Fibroblast of the aortic adventitia (primary cell): ENCODE data around the gene SLC25A28. TPM values are rescaled to one million over a fixed set of nuclear protein-coding genes. Genes with fewer than 3 reads are reported as not detected.
A peak's percentile ranks its signal among the peaks of the same experiment; 100 is the strongest.

Experiments used
- DNase-seq: peaks from one replicate; pipeline ENCODE4 v3.0.0-alpha.2; 2010; ENCODE audit warnings: low read depth
- H3K4me3 ChIP-seq: 2 replicates; pipeline ENCODE4 v1.5.1; 2011; ENCODE audit warnings: low read depth, mild to moderate bottlenecking, control low read depth, low read length, moderate library complexity
- total RNA-seq: library from RNA; depleted of rRNA; stranded (reverse); fragments of >200 nt; gene quantifications from 2 replicates; pipeline ENCODE4 v1.2.3, GENCODE V29; 2012; ENCODE audit warnings: low replicate concordance
- TF ChIP-seq, protein P1 (sequence below): IDR thresholded peaks from 2 replicates; pipeline ENCODE4 v1.5.1; 2011; ENCODE audit warnings: mild to moderate bottlenecking, low read length, control low read depth, inconsistent platforms; ENCODE audit not compliant: insufficient read depth

The SLC25A28 gene, protein sequence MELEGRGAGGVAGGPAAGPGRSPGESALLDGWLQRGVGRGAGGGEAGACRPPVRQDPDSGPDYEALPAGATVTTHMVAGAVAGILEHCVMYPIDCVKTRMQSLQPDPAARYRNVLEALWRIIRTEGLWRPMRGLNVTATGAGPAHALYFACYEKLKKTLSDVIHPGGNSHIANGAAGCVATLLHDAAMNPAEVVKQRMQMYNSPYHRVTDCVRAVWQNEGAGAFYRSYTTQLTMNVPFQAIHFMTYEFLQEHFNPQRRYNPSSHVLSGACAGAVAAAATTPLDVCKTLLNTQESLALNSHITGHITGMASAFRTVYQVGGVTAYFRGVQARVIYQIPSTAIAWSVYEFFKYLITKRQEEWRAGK
- 7.0 and 20.9 TPM in 2 replicates for total RNA-seq

DNA sequence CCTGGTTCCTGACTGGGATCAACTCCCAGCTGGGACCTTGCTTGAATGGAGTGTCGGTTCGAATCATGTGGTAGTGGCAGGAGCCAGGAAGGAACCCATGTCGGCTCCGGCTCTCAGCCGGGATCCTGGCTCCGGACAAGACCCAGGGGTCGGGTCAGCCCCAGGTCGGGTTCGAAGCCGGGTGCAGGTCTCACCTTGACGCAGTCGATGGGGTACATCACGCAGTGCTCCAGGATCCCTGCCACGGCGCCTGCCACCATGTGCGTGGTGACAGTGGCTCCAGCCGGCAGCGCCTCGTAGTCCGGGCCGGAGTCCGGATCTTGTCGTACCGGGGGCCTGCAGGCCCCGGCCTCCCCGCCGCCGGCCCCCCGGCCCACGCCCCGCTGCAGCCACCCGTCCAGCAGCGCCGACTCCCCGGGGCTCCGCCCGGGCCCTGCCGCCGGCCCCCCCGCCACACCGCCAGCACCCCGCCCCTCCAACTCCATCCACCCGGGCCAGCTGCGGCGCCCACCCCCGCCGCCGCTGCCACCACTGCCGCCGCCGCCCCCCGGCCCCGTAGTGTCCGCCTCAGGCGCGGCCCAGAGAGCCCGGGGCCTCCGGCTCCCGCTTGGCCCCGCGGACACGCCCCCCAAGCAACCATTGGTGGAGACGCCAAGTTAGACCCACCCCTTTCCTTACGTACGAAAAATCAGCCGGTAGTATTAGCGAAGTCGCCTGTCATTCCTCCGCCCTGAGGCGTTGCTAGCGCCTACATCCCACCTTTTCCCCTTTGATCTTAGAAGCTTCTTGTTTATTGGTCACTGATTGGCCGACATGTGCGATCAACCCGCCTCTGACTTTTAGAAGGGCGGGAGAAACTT, at the start of gene SLC25A28:
TSS of gene SLC25A28 (minus strand) at position 589 of the 860 bp plus-strand sequence. CDS start at position 485, 104 bp downstream.
- H3K4me3 ChIP-seq, result peak within 1 kb of the TSS; percentile 96
- TF ChIP-seq, protein P1, sequence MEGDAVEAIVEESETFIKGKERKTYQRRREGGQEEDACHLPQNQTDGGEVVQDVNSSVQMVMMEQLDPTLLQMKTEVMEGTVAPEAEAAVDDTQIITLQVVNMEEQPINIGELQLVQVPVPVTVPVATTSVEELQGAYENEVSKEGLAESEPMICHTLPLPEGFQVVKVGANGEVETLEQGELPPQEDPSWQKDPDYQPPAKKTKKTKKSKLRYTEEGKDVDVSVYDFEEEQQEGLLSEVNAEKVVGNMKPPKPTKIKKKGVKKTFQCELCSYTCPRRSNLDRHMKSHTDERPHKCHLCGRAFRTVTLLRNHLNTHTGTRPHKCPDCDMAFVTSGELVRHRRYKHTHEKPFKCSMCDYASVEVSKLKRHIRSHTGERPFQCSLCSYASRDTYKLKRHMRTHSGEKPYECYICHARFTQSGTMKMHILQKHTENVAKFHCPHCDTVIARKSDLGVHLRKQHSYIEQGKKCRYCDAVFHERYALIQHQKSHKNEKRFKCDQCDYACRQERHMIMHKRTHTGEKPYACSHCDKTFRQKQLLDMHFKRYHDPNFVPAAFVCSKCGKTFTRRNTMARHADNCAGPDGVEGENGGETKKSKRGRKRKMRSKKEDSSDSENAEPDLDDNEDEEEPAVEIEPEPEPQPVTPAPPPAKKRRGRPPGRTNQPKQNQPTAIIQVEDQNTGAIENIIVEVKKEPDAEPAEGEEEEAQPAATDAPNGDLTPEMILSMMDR, result no peak
- DNase-seq, result peak; percentile 100

DNA sequence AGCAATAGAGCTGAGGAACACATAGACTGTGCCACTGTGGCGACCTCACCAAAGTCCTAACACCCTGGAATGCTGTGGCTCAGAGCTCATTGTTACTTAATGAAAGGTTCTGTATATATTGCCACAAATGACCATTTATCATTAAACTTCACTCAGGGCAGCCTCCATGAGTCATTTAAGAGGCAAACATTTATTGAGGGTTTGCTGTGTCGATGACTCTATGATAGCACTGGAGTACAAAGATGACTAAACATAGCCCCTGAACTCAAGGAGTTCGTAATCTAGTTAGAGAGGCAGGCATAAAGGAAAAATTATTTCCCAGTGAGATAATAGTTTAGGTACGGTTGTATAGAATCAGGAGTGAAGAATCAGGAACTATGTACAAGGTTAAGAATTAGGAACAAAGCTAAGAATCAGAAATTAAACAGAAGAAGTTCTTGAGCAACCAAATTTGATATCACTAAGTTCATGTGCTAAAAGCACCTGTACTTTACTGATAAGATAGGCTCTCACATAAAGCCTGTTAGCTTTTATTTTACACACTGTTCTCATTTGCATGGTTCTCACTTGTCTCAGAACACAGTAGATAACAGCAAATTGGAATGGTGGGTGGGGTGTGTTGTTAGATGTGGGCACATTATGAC, 47.0 kb upstream of the SLC25A28 start:
- TF ChIP-seq, protein P1, result no peak
- DNase-seq, result peak; percentile 71
- H3K4me3 ChIP-seq, result no peak overlapping the region

DNA sequence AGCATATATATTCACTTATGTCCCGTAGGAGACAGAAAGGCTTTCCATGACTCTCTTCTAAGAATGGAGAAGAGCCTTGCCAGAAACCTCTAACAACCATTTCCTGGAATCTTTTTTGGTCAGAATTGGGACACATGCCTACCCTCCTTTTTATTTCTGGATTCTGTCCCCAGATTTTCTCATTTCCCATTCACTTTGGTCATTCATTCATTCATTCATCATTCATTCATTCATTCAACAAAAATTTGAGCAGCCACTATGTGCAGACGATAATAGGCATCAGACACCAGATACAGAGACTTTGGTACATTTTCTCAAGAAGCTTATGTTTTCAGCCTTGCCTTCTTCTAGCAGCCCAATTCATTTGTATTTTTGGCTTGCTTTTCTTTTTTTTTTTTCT, 45.1 kb upstream of the SLC25A28 start:
- no peak for DNase-seq
- no peak overlapping the region for H3K4me3 ChIP-seq
- TF ChIP-seq, protein P1, result no peak

DNA sequence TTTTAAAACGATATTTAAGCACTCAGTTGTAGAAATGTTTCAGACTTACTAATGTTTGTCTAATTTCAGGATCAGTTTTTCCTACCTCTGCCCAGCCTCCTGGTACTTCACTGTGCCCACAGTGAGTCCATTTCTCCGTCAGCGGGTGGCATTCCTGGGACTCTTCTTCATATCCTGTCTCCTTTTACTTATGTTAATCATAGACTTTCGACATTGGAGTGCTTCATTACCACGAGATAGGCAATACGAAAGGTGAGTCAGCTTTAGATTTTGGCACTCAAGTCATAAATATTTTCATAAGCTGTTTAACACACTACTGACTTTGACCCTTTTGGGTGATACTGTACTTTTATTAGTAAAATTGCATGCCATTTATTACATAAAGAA, 41.1 kb upstream of the SLC25A28 start:
- TF ChIP-seq, protein P1, result no peak
- peak overlapping the region; percentile 36 for H3K4me3 ChIP-seq
- DNase-seq, result peak; percentile 71

DNA sequence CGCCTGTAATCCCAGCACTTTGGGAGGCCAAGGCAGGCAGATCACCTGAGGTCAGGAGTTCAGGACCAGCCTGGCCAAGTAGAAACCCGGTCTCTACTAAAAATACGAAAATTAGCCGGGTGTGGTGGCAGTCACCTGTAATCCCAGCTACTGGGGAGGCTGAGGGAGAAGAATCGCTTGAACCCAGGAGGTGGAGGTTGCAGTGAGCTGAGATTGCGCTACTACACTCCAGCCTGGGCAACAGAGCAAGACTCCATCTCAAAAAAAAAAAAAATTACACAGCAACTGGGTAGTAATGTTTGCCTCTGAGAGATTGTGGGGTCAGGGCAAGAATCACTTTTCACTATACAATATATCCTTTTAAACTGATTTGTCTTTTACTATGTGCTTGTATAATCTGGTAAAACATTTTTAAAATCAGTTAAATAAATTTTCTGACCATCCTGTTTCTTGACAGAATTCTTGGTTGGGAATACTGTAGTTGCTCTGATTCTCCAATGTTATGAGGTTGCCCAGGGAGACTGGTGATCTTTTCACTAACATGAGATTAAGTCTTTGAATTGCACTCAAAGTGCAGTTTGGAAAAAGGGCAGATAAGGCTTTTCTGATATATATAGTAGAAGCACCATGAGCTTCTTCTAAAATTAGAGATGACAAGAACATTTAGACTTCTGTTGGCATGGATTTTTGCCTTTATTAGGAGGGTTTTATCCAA, 40.6 kb upstream of the SLC25A28 start:
- H3K4me3 ChIP-seq, result peak overlapping the region; percentile 84
- peak; percentile 40 for DNase-seq
- TF ChIP-seq, protein P1, result no peak

DNA sequence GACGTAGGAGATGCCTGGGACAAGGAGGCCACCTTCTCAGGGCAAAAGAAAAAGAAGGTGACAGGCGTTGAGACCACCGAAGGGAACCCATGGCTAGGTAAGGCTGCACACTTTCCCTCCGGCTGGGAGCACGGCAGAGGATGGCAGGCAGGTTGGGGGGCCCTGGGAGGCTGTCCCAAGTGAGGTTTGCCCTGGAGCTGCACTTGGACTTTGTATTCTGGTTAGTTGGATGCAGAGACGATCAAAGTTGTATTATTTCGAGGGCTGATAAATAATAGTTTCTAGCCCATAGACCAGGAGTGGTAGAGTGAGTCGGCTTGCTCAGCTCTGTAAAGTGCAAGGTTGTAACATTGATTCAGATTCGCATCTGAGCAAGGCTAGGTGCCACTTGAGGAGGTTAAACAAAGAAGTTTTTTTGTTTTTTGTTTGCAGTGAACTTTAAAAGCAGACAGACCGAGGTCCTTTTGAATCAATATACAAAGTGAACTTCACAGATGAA, 39.7 kb upstream of the SLC25A28 start:
- TF ChIP-seq, protein P1, result no peak
- peak overlapping the region; percentile 84 for H3K4me3 ChIP-seq
- DNase-seq, result no peak
